Nephron (organoid): ENCODE measurements around the gene TPRX1.
"Not testable (repeated sequence)": the region's sequence is repeated elsewhere in the genome, so short reads cannot be mapped to it uniquely, and the experiment has no call there.

Experiments used
- H3K27ac Mint-ChIP-seq, 3 experiments: 2 replicates each; pipeline ENCODE4 v1.8.0; 2020; ENCODE audit warnings: mixed read lengths in 3 of 3, mild to moderate bottlenecking in 2 of 3, moderate library complexity in 1 of 3
- H3K27me3 Mint-ChIP-seq: 2 replicates; pipeline ENCODE4 v1.8.0; 2021; ENCODE audit warnings: low read depth, mild to moderate bottlenecking, moderate library complexity, mixed read lengths
- H3K36me3 Mint-ChIP-seq: 2 replicates; pipeline ENCODE4 v1.8.0; 2020; ENCODE audit warnings: low read depth, mixed read lengths
- H3K4me1 Mint-ChIP-seq: 2 replicates; pipeline ENCODE4 v1.8.0; 2020; ENCODE audit warnings: mixed read lengths
- H3K4me3 Mint-ChIP-seq, 3 experiments: 2 replicates each; pipeline ENCODE4 v1.8.0; 2020; ENCODE audit warnings: mild to moderate bottlenecking in 3 of 3, mixed read lengths in 3 of 3, moderate library complexity in 2 of 3
- H3K9me3 Mint-ChIP-seq: 2 replicates; pipeline ENCODE4 v1.8.0; 2020; ENCODE audit warnings: mixed read lengths
- TF ChIP-seq, protein P1 (sequence below), 3 experiments: fragments of 200-600 bp; sonication (generic); IDR thresholded peaks; one replicate each; pipeline ENCODE4 v1.5.0; 2021; ENCODE audit warnings: antibody characterized with exemption in 3 of 3; ENCODE audit not compliant: unreplicated experiment in 3 of 3

The TPRX1 gene

DNA sequence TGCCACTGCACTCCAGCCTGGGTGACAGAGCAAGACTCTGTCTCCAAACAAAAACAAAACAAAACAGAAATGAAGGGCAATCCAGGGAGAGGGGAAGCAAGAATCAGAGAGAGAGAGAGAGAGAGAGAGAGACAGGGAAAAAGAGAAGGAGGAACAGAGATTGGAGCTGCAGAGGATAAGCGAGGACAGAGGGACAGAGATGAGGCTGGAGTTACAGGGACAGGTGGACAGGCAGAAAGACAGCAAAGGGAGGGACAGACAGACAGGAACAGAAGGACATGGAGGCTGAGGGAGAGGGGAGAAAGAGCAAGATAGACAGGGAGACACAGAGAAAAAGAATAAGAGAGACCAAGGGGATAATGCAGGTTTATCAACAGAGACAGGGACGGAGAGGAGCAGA, 16.1 kb upstream of the TPRX1 start:
- TF ChIP-seq, protein P1, sequence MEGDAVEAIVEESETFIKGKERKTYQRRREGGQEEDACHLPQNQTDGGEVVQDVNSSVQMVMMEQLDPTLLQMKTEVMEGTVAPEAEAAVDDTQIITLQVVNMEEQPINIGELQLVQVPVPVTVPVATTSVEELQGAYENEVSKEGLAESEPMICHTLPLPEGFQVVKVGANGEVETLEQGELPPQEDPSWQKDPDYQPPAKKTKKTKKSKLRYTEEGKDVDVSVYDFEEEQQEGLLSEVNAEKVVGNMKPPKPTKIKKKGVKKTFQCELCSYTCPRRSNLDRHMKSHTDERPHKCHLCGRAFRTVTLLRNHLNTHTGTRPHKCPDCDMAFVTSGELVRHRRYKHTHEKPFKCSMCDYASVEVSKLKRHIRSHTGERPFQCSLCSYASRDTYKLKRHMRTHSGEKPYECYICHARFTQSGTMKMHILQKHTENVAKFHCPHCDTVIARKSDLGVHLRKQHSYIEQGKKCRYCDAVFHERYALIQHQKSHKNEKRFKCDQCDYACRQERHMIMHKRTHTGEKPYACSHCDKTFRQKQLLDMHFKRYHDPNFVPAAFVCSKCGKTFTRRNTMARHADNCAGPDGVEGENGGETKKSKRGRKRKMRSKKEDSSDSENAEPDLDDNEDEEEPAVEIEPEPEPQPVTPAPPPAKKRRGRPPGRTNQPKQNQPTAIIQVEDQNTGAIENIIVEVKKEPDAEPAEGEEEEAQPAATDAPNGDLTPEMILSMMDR (IDR thresholded peaks at IDR 0.05; ENCODE audit: unreplicated experiment in 3 of 3): no peak
- no peaks in the 10 kb centered on the region for H3K36me3 Mint-ChIP-seq
- no peak overlapping the region for H3K4me3 Mint-ChIP-seq
- H3K9me3 Mint-ChIP-seq: no peaks in the 10 kb centered on the region
- peak overlapping the region; percentile 15 to 56 (median 45) for H3K27ac Mint-ChIP-seq
- H3K4me1 Mint-ChIP-seq: peaks cover 24% of the 10 kb centered on the region
- H3K27me3 Mint-ChIP-seq: peaks cover 19% of the 10 kb centered on the region

DNA sequence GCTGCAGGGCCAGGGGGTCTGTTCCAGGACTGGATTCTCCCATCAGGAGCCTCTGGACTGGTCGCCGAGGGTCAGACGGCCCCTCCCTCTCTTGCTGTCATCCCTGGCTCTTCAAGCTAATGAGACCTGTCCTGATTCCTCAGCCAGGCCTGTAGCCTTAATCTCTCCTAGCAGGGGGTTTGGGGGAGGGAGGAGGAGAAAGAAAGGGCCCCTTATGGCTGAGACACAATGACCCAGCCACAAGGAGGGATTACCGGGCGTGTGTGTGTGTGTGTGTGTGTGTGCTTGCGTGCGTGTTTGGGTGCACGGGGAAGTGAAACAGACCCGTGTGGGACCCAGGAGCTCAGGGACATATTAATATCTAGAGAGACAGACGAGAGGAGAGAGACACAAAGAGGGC, 15.5 kb upstream of the TPRX1 start:
- Mint-ChIP-seq H3K27ac (peak overlapping the region; percentile 15 to 56 (median 45)), H3K9me3 (no peaks in the 10 kb centered on the region), H3K4me1 (peaks cover 24% of the 10 kb centered on the region), H3K27me3 (peaks cover 19% of the 10 kb centered on the region), H3K36me3 (no peaks in the 10 kb centered on the region), H3K4me3 (peak overlapping the region in 1 of 3 experiments; percentile 13)
- TF ChIP-seq, protein P1 (IDR thresholded peaks at IDR 0.05; ENCODE audit: unreplicated experiment in 3 of 3): no peak

DNA sequence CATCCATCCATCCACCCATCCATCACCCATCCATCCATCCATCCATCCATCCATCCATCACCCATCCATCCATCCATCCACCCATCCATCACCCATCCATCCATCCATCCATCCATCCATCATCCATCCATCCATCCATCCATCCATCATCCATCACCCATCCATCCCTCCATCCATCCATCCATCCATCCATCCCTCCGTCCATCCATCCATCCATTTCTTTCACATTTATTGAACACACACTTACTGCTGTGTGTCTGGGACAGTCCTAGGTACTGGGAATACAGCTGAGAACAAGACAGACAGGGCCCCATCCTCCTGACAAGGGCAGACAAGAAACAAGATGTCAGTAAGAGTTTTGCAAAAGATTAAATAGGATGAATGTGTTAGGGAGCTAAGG, 13.9 kb upstream of the TPRX1 start:
- H3K27ac Mint-ChIP-seq, H3K9me3 Mint-ChIP-seq, H3K36me3 Mint-ChIP-seq, H3K4me3 Mint-ChIP-seq: not testable (repeated sequence)
- H3K27me3 Mint-ChIP-seq: peaks cover 19% of the 10 kb centered on the region
- H3K4me1 Mint-ChIP-seq: peaks cover 24% of the 10 kb centered on the region

DNA sequence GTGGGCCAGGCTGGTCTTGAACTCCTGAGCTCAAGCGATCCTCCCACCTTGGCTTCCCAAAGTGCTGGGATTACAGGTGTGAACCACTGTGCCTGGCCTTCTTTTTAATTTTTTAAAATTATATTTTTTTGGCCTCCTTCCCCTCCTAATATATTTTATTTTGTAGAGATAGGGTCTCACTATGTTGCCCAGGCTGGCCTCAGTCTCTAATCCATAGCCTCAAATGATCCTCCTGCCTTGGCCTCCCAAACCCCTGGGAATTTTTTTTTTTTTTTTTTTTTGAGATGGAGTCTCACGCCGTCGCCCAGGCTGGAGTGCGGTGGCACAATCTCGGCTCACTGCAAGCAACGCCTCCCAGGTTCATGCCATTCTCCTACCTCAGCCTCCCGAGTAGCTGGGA, 11.9 kb upstream of the TPRX1 start:
- Mint-ChIP-seq H3K4me1 (peaks cover 17% of the 10 kb centered on the region), H3K27me3 (peaks cover 14% of the 10 kb centered on the region)
- not testable (repeated sequence) for H3K4me3 Mint-ChIP-seq, H3K9me3 Mint-ChIP-seq, H3K36me3 Mint-ChIP-seq, H3K27ac Mint-ChIP-seq

DNA sequence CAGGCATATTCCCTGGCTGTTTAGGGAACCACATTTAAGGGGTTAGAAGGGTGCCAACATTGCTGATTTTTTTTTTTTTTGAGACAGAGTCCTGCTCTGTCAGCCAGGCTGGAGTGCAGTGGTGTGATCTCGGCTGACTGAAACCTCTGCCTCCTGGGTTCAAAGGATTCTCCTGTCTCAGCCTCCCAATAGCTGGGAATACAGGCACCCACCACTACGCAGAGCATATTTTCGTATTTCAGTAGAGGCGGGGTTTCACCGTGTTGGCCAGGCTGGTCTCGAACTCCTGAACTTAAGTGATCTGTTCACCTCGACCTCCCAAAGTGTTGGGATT, 9.6 kb upstream of the TPRX1 start:
- H3K9me3 Mint-ChIP-seq: no peaks in the 10 kb centered on the region
- peaks cover 14% of the 10 kb centered on the region for H3K27me3 Mint-ChIP-seq
- H3K27ac Mint-ChIP-seq: no peak overlapping the region
- H3K4me1 Mint-ChIP-seq: no peaks in the 10 kb centered on the region
- no peak overlapping the region for H3K4me3 Mint-ChIP-seq
- no peaks in the 10 kb centered on the region for H3K36me3 Mint-ChIP-seq
- TF ChIP-seq, protein P1 (IDR thresholded peaks at IDR 0.05; ENCODE audit: unreplicated experiment in 3 of 3): no peak

DNA sequence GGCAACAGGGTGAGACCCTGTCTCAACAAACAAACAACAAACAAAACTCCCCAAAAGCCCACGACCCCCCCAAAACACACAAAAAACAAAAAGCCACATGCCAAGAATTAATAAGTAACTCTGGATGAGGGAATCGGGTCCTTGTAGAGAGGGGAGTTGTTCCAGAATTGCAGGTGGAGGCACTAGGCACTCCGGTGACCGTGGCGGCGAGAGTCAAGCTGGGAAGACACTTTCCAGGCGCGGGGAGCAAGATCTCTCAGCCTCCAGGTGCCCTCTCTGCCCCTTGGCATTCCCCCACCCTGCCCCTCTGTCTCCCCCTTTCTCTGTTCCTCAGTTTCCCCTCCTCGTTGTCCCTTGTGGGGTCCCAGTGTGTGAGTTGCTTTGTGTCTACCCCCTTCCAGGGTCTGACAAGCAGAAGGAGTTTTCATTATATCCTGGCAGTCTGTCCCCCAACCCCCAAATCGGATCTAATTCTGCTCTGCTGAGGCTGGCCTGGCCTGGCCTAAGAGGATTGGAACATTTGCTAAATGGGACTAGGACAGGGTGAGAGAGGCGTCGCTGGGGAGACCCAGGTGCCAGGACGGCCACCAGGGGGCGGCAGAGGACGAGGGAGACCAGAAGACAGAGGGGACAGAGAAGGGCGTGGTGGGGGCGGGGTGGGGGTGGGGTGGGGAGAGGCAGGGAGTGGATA, 9.1 kb upstream of the TPRX1 start:
- no peaks in the 10 kb centered on the region for H3K36me3 Mint-ChIP-seq
- no peak overlapping the region for H3K27ac Mint-ChIP-seq
- no peaks in the 10 kb centered on the region for H3K4me1 Mint-ChIP-seq
- H3K4me3 Mint-ChIP-seq: no peak overlapping the region
- H3K9me3 Mint-ChIP-seq: no peaks in the 10 kb centered on the region
- H3K27me3 Mint-ChIP-seq: peaks cover 14% of the 10 kb centered on the region
- TF ChIP-seq, protein P1 (IDR thresholded peaks at IDR 0.05; ENCODE audit: unreplicated experiment in 3 of 3): peak; percentile 50 to 53 (median 52)

DNA sequence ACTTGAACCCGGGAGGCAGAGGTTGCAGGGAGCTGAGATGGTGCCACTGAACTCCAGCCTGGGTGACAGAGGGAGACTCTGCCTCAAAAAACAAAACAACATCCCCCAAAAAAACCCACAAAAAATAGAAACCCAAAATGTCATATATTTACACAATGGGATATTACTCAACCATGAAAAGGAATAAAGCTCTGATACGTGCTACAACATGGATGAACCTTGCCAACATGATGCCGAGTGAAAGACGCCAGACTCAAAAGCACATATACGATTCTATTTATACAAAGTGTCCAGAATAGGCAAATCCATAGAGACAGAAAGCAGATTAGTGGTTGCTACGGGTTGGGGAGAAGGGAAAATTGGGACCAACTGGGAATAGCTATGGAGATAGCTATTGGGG, 2.1 kb upstream of the TPRX1 start:
- Mint-ChIP-seq H3K36me3 (no peaks in the 10 kb centered on the region), H3K4me3 (no peak overlapping the region), H3K27me3 (peaks cover 9% of the 10 kb centered on the region), H3K4me1 (no peaks in the 10 kb centered on the region), H3K27ac (no peak overlapping the region), H3K9me3 (no peaks in the 10 kb centered on the region)
- TF ChIP-seq, protein P1 (IDR thresholded peaks at IDR 0.05; ENCODE audit: unreplicated experiment in 3 of 3): no peak
